OCI-LY7 (cell line): ENCODE results near the gene SHISA4. TPM values are rescaled to one million over a fixed set of nuclear protein-coding genes. Genes with fewer than 3 reads are reported as not detected.

Experiments
- BruUV-seq: library from RNA; stranded (reverse); fragments of 400-500 nt; replicated peaks from 2 replicates; lab custom pipeline; 2021; lab: Mats Ljungman, UMichigan
- CTCF ChIA-PET: fragments of 300-600 bp; sonication (Branson Sonifier 250); formaldehyde crosslinking; loops from one replicate; lab custom pipeline; 2022; ENCODE audit warnings: antibody characterized with exemption; ENCODE audit not compliant: unreplicated experiment; lab: Charles Lee
- POLR2A ChIA-PET: fragments of 300-600 bp; sonication (Branson Sonifier 250); formaldehyde crosslinking; loops from one replicate; lab custom pipeline; 2022; ENCODE audit warnings: antibody characterized with exemption; lab: Charles Lee
- DNase-seq: peaks from one replicate; pipeline ENCODE4 v3.0.0-alpha.2; 2015; ENCODE audit warnings: low spot score
- H2AFZ ChIP-seq: fragments of 200-600 bp; sonication (generic), shearing (Covaris generic); 2 replicates; pipeline ENCODE4 v1.6.1; 2014; ENCODE audit warnings: mild to moderate bottlenecking, antibody characterized with exemption, low read length, moderate library complexity
- H3K27ac ChIP-seq: fragments of 200-600 bp; sonication (generic); 2 replicates; pipeline ENCODE4 v1.5.1; 2014; ENCODE audit warnings: mixed run types, low read depth, mild to moderate bottlenecking, moderate library complexity, low read length, inconsistent platforms; ENCODE audit not compliant: poor library complexity, severe bottlenecking
- H3K36me3 ChIP-seq: fragments of 200-600 bp; sonication (generic); 2 replicates; pipeline ENCODE4 v1.6.1; 2014; ENCODE audit warnings: mild to moderate bottlenecking, antibody characterized with exemption, low read length, moderate library complexity, mixed read lengths; ENCODE audit not compliant: insufficient read depth
- H3K4me1 ChIP-seq: fragments of 200-600 bp; sonication (generic); 2 replicates; pipeline ENCODE4 v1.5.1; 2014; ENCODE audit warnings: mild to moderate bottlenecking, low read length; ENCODE audit not compliant: insufficient read depth, poor library complexity, severe bottlenecking
- H3K4me2 ChIP-seq: fragments of 200-600 bp; sonication (generic); 2 replicates; pipeline ENCODE4 v1.6.1; 2014; ENCODE audit warnings: mild to moderate bottlenecking, low read length
- H3K4me3 ChIP-seq: fragments of 200-600 bp; sonication (generic); 2 replicates; pipeline ENCODE4 v1.5.1; 2014; ENCODE audit warnings: mild to moderate bottlenecking, low read depth, low read length; ENCODE audit not compliant: poor library complexity, severe bottlenecking
- H3K79me2 ChIP-seq: fragments of 200-600 bp; sonication (generic); 2 replicates; pipeline ENCODE4 v1.6.1; 2016; ENCODE audit warnings: low read depth, mild to moderate bottlenecking, low read length, moderate library complexity, mixed read lengths; ENCODE audit not compliant: insufficient read depth
- H3K9me2 ChIP-seq: fragments of 200-600 bp; sonication (generic); 2 replicates; pipeline ENCODE4 v1.6.1; 2016; ENCODE audit warnings: mild to moderate bottlenecking, low read length, mixed read lengths; ENCODE audit not compliant: insufficient read depth
- H3K9me3 ChIP-seq: fragments of 200-600 bp; sonication (generic); 2 replicates; pipeline ENCODE4 v1.6.1; 2014; ENCODE audit warnings: mild to moderate bottlenecking, mixed run types, low read length, mixed read lengths
- H4K20me1 ChIP-seq: fragments of 200-600 bp; sonication (generic); 2 replicates; pipeline ENCODE4 v1.6.1; 2014; ENCODE audit warnings: mild to moderate bottlenecking, antibody characterized with exemption, low read length, moderate library complexity, mixed read lengths; ENCODE audit not compliant: insufficient read depth
- CTCF ChIP-seq: fragments of 200-600 bp; sonication (generic); conservative IDR thresholded peaks from 2 replicates; pipeline ENCODE4 v1.5.1; 2014; ENCODE audit warnings: mild to moderate bottlenecking, antibody characterized with exemption, low read length, moderate library complexity, mixed read lengths
- EZH2phosphoT487 ChIP-seq: fragments of 200-600 bp; sonication (generic); IDR thresholded peaks from 2 replicates; pipeline ENCODE4 v1.6.1; 2018; ENCODE audit warnings: low read depth, borderline replicate concordance, mild to moderate bottlenecking, mixed run types, antibody characterized with exemption, low read length, moderate library complexity, mixed read lengths
- intact Hi-C: fragments of 100-400 bp; cut with micrococcal nuclease; formaldehyde crosslinking; loops from one replicate; pipeline ENCODE4 v1.10.0; 2022; ENCODE audit not compliant: unreplicated experiment
- total RNA-seq, 2 experiments: library from RNA; depleted of rRNA in 1 of 2; stranded (reverse); fragments of >200 nt in 1 of 2; shearing (Covaris generic) in 1 of 2; gene quantifications; 2 replicates each; pipeline ENCODE4 v1.2.3, GENCODE V29; 2014 to 2022

The SHISA4 gene
- total RNA-seq, 2 experiments from 2014 or later = not detected

- DNase-seq = no peak
- no TSS peak for BruUV-seq
- POLR2A ChIA-PET = interaction anchor here (0.5 to 0.8 kb wide), 2 partner anchors 42 to 86 kb away, joined by 3 to 4 read pairs; no protein-coding TSS in a partner anchor
- Histone ChIP-seq H3K9me2 (no peaks in the 10 kb centered on the region), H3K9me3 (no peaks in the 10 kb centered on the region), H4K20me1 (no peaks in the 10 kb centered on the region), H3K4me3 (no peak overlapping the region), H2AFZ (no peak overlapping the region), H3K79me2 (no peaks in the 10 kb centered on the region), H3K36me3 (no peaks in the 10 kb centered on the region), H3K4me2 (no peak overlapping the region), H3K27ac (no peak overlapping the region), H3K4me1 (no peaks in the 10 kb centered on the region)
- intact Hi-C loops = loop anchor here (10.0 kb wide), 1 partner anchor 221 kb away; no protein-coding TSS in a partner anchor
- TF ChIP-seq EZH2phosphoT487 (no peak), CTCF (no peak)
- CTCF ChIA-PET = no interaction called here
Measured at GRCh38 chr1:201893431-201893830, 4.7 kb downstream of the SHISA4 start.

GRCh38 chr1:201894343-201895119, 5.8 kb downstream of the SHISA4 start:
- BruUV-seq = no TSS peak
- Histone ChIP-seq H3K79me2 (no peaks in the 10 kb centered on the region), H3K4me2 (no peak overlapping the region), H3K4me3 (no peak overlapping the region), H3K4me1 (no peaks in the 10 kb centered on the region), H3K9me3 (no peaks in the 10 kb centered on the region), H2AFZ (no peak overlapping the region), H3K36me3 (no peaks in the 10 kb centered on the region), H4K20me1 (no peaks in the 10 kb centered on the region), H3K9me2 (no peaks in the 10 kb centered on the region), H3K27ac (no peak overlapping the region)
- ChIA-PET POLR2A (interaction anchor here (0.5 to 1.7 kb wide), 4 partner anchors 44 to 1184 kb away, joined by 3 to 4 read pairs (median 3); no protein-coding TSS in a partner anchor), CTCF (interaction anchor here (1.0 kb wide), 1 partner anchor 14 kb away, joined by 4 read pairs; no protein-coding TSS in a partner anchor)
- DNase-seq = no peak
- intact Hi-C loops = loop anchor here (10.0 kb wide), 1 partner anchor 220 kb away; no protein-coding TSS in a partner anchor
- TF ChIP-seq EZH2phosphoT487 = no peak
- no peak for TF ChIP-seq CTCF
